ENCODE measurements around the gene ADAMTS17.

GRCh38 chr15:100031665-100032357, 310.0 kb downstream of the ADAMTS17 start:
- TF ChIP-seq POLR2A (IDR thresholded peaks at IDR 0.05; ENCODE audit: low read depth, low read length) (no peak), TAF1 (IDR thresholded peaks at IDR 0.05; ENCODE audit: borderline replicate concordance, low read depth, low read length) (no peak), POLR2AphosphoS5 (IDR thresholded peaks at IDR 0.05; ENCODE audit: low read depth, low read length) (no peak)
